ENCODE results near the gene KIAA0513.

KIAA0513 gene

DNA sequence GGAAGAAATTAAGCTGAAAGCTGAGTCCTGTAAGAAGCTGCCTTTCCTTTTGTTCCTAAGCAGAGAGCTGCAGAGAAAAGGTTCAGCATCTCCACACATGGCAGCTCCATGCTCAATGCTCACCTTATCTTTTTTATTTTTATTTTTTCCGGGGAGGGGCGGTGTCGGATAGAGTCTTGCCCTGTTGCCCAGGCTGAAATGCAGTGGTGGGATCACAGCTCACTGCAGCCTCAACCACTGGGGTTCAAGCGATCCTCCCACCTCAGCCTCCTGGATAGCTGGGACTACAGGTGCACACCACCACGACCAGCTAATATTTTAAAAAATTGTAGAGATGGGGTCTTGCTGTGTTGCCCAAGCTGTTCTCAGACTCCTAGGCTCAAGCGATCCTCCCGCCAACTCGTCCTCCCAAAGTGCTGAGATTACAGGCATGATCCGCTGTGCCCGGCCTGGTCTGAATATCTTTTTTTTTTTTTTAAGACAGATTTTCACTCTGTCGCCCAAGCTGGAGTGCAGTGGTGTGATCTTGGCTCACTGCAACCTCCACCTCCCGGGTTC, 112.9 kb downstream of the KIAA0513 start:
- TF ChIP-seq, protein P1, sequence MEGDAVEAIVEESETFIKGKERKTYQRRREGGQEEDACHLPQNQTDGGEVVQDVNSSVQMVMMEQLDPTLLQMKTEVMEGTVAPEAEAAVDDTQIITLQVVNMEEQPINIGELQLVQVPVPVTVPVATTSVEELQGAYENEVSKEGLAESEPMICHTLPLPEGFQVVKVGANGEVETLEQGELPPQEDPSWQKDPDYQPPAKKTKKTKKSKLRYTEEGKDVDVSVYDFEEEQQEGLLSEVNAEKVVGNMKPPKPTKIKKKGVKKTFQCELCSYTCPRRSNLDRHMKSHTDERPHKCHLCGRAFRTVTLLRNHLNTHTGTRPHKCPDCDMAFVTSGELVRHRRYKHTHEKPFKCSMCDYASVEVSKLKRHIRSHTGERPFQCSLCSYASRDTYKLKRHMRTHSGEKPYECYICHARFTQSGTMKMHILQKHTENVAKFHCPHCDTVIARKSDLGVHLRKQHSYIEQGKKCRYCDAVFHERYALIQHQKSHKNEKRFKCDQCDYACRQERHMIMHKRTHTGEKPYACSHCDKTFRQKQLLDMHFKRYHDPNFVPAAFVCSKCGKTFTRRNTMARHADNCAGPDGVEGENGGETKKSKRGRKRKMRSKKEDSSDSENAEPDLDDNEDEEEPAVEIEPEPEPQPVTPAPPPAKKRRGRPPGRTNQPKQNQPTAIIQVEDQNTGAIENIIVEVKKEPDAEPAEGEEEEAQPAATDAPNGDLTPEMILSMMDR (conservative IDR thresholded peaks at IDR 0.05): no peak
- no peak for TF ChIP-seq ZFX (IDR thresholded peaks at IDR 0.05)
- no peak overlapping the region for H3K27ac ChIP-seq

DNA sequence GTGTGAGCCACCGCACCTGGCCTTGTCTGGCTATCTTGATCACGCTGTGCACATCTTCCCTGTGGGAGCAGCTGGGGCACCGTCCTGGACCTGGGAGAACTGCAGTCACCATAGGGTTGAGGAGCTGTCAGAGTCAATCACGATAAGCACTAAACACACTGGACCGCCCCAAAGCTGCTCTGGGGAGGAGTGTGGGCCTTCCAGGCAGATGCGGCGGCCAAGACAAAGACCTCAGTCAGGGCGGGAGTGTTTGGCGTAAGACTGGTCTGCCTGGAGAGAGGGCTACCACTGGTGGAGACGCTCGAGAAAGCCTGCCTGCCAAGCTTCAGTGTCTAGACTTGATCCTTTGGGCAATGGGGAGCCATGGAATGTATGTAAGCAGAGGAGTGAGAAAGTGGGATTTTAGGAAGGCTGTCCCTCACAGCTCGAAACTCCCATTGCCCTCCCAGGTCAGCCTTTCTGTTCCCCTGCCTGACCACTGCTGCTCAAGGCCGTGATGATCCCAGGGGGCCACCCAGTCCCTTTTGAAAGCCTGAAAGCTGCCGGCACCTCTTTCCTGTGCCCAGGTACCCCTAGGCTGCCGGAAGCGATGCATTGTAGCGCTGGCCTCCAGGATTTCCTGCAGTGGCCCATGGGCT, 114.0 kb downstream of the KIAA0513 start:
- H3K27ac ChIP-seq: no peak overlapping the region
- no peak for TF ChIP-seq ZFX (IDR thresholded peaks at IDR 0.05)

DNA sequence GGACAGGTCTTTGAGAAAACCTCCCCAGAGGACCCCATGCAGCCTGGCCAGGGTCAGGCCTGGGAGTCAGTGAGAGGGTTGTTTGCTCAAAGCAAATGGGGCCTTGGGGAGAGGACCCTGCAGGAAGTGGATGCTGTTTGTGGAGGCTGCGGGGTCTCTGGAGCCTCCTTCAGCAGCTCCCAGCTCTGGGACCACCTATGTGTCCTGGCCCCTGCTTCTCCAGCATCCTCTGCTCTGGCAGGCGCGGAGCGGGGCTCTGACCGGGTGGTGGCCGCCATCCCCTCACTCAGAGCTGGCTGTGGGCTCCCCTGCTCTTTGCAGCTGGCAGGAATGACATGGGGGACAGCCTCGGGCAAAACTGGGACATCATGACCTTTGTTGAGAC, 114.5 kb downstream of the KIAA0513 start:
- H3K27ac ChIP-seq: no peak overlapping the region
- TF ChIP-seq, protein P1 (conservative IDR thresholded peaks at IDR 0.05): no peak
- TF ChIP-seq ZFX (IDR thresholded peaks at IDR 0.05): no peak

DNA sequence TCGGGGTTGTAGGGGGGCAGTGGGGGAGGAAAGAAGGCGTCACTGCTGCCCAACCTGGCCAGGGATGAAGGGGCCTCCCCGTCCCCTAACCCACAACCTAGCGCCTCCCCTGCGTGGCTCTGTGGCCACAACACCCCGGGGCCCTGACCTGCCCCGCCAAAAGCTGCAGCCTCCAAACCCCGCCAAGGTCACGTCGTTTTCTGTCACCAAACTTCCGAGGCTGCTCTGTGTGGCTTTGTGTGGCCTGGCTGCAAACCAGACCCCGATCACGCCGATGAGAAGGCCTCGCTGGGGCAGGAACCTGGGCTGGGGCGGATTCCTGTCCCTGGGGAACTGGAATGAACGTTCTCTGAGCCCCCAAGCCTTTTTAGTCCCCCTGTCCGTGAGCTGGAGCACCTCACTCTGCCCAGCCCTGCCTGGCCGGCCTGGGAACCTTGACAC, 115.2 kb downstream of the KIAA0513 start:
- TF ChIP-seq ZFX (IDR thresholded peaks at IDR 0.05): no peak
- TF ChIP-seq, protein P1 (conservative IDR thresholded peaks at IDR 0.05): no peak
- H3K27ac ChIP-seq: no peak overlapping the region
